Measurements from ENCODE around the gene ASGR1. TPM values are rescaled to one million over a fixed set of nuclear protein-coding genes. Genes with fewer than 3 reads are reported as not detected.

ASGR1 gene
- total RNA-seq, 1 experiment from 2014 or later = 12.3 TPM

DNA sequence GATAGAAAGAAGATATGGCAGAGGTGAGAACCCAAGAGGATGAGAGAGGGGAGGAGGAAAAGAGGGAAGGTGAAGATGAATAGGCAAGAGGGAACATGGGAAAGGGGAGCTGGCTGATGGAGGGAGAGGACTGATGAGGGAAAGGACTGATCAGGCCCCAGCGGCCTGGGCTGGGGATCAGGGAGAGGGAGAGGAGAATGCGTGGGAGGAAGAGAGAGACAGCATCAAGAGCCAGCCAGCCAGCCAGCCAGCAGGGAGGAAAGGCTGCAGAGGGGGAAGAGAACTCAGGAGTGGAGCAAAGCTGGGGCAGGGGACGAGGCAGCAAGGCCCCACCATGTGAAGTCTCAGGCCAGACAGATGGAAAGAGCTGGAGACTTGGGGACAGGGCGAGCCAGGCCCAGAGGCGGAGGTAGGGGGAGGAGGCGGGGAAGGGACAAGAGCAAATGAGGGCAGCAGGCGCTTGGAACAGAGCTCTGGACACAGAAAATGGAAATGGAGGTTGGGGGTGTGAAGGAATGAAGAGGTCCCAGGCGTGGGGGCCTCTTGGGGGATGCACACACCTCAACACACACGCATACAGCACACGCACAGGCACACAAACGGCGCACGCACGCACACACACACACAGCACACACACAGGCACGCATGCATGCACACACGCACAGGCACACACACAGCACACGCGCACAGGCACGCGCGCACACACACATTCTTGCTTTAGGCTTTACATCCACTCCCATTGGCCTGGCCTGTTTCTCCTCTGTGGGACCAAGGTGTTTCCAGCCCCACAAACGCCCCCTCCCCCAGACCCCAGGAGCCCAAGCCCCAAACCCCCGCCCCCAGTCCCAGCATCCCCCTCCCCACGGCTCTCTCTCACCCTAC, 28.2 kb upstream of the ASGR1 start:
- peak overlapping the region; percentile 38 for H3K4me3 ChIP-seq (ENCODE audit: insufficient read depth, low read depth, low read length)
- no peaks in the 10 kb centered on the region for H3K27me3 ChIP-seq (ENCODE audit: control insufficient read depth, insufficient read depth, low read length)
- H3K36me3 ChIP-seq (replicated peaks; ENCODE audit: control insufficient read depth, insufficient read depth, low read length) = peaks cover 13% of the 10 kb centered on the region
- DNase-seq = no peak

- no peak for DNase-seq
These were observed 26.4 kb upstream of the ASGR1 start for GRCh38 chr17:7205561-7205960.

DNA sequence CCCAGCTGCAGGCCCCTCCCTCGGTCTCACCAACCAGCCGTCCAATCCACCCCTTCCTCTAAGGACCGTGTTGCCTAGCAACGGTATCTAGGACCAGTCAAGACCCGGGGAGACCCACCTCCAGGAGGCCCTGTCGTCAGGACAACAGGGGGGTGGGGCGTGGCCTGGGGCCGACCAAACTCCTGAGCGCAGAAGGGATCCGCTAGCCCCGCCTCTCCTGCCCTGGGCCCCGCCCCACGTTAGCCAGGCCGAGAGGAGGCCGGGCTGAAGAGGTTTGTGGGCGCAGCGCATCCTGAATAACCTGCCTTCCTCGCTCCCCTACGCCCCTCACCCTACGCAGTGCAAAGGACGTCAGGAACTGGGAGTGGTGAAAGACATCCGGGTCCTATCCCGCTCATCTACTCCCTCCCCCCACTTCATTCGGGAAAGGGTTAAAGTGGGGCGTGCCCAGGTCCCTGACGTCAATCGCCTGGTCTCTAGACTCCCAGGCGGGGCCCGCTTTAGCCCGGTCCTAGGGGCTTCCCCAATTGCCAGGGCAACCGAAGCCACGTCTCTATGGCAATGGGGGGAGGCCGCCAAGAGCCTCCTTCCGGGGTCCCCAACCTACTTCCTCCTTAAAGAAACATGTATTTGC, 25.8 kb upstream of the ASGR1 start:
- H3K27me3 ChIP-seq (ENCODE audit: control insufficient read depth, insufficient read depth, low read length) = no peaks in the 10 kb centered on the region
- H3K4me3 ChIP-seq (ENCODE audit: insufficient read depth, low read depth, low read length) = peak overlapping the region; percentile 61
- DNase-seq = peak; percentile 99
- H3K36me3 ChIP-seq (replicated peaks; ENCODE audit: control insufficient read depth, insufficient read depth, low read length) = peaks cover 18% of the 10 kb centered on the region

More at GRCh38 chr17:7205561-7205960, 26.4 kb upstream of the ASGR1 start:
- Histone ChIP-seq H3K36me3 (replicated peaks; ENCODE audit: control insufficient read depth, insufficient read depth, low read length) (peaks cover 18% of the 10 kb centered on the region), H3K4me3 (ENCODE audit: insufficient read depth, low read depth, low read length) (peak overlapping the region; percentile 61; the same call in 1 of the 2 replicates), H3K27me3 (ENCODE audit: control insufficient read depth, insufficient read depth, low read length) (no peaks in the 10 kb centered on the region)

GRCh38 chr17:7204336-7204735, 25.2 kb upstream of the ASGR1 start:
- peak; percentile 70 for DNase-seq
- Histone ChIP-seq H3K36me3 (replicated peaks; ENCODE audit: control insufficient read depth, insufficient read depth, low read length) (peaks cover 18% of the 10 kb centered on the region), H3K4me3 (ENCODE audit: insufficient read depth, low read depth, low read length) (peak overlapping the region; percentile 61; the same call in 1 of the 2 replicates), H3K27me3 (ENCODE audit: control insufficient read depth, insufficient read depth, low read length) (no peaks in the 10 kb centered on the region)

- DNase-seq = no peak
- H3K4me3 ChIP-seq (ENCODE audit: insufficient read depth, low read depth, low read length) = no peak overlapping the region
These were observed 24.2 kb upstream of the ASGR1 start for GRCh38 chr17:7203391-7203790.

DNA sequence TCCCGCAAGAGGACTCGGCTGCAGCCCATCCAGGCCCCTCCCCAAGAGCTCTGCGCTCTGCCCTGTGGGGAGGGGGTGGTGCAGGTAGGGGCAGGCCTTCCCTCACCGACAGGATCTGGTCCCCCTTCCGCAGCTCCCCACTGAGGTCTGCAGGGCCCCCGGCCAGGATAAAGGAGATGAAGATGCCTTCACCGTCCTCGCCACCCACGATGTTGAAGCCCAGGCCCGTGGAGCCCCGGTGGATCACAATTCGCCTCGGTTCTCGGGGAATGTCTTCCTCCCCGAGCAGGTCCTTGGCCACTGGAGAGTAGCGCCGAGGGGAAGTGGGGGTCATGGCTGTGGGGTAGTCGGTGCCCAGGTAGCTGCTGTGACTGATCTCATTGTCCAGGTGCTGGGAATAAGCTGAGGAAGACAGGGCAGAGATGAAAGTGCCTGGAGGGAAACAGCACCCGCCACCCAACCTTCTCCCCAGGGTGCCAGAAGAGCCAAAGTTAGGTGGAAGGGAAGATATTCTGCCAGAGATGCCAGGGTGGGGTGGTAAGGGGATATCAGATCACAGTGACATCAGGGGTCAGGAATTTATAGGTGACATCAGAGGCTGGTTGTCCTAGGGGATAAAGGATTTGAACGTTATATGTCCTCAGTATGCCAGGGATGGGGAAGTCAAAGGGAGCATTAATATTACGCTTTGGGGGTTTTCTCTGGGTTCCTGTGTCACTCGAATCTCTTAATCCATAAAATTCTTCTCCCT, 17.7 kb upstream of the ASGR1 start:
- H3K27me3 ChIP-seq (ENCODE audit: control insufficient read depth, insufficient read depth, low read length) = no peaks in the 10 kb centered on the region
- no peak for DNase-seq
- H3K4me3 ChIP-seq (ENCODE audit: insufficient read depth, low read depth, low read length) = no peak overlapping the region
- H3K36me3 ChIP-seq (replicated peaks; ENCODE audit: control insufficient read depth, insufficient read depth, low read length) = peaks cover 19% of the 10 kb centered on the region

More at GRCh38 chr17:7203391-7203790, 24.2 kb upstream of the ASGR1 start:
- no peaks in the 10 kb centered on the region for H3K27me3 ChIP-seq (ENCODE audit: control insufficient read depth, insufficient read depth, low read length)
- peaks cover 18% of the 10 kb centered on the region for H3K36me3 ChIP-seq (replicated peaks; ENCODE audit: control insufficient read depth, insufficient read depth, low read length)

DNA sequence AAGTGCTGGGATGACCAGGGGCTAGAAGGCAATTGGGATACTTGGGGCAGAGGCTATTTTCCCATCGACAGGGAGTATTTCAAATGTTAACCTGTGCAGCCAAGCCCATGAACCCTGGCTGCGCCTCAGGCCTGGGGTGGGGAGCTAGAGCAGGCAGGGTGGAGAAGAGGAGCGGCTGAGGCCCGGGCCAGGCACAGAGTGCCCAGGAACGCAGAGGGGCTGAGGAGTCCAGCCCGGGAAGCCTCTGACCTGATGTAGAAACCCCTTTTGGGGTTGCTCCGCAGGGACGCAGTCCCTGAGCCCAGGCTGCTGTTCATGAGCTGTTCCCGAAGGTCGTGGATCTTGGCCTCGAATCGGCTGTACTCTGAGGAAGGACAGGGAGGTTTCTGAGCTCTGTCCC, 16.8 kb upstream of the ASGR1 start:
- no peak for DNase-seq
- Histone ChIP-seq H3K36me3 (replicated peaks; ENCODE audit: control insufficient read depth, insufficient read depth, low read length) (peaks cover 21% of the 10 kb centered on the region), H3K27me3 (ENCODE audit: control insufficient read depth, insufficient read depth, low read length) (no peaks in the 10 kb centered on the region), H3K4me3 (ENCODE audit: insufficient read depth, low read depth, low read length) (no peak overlapping the region)

DNA sequence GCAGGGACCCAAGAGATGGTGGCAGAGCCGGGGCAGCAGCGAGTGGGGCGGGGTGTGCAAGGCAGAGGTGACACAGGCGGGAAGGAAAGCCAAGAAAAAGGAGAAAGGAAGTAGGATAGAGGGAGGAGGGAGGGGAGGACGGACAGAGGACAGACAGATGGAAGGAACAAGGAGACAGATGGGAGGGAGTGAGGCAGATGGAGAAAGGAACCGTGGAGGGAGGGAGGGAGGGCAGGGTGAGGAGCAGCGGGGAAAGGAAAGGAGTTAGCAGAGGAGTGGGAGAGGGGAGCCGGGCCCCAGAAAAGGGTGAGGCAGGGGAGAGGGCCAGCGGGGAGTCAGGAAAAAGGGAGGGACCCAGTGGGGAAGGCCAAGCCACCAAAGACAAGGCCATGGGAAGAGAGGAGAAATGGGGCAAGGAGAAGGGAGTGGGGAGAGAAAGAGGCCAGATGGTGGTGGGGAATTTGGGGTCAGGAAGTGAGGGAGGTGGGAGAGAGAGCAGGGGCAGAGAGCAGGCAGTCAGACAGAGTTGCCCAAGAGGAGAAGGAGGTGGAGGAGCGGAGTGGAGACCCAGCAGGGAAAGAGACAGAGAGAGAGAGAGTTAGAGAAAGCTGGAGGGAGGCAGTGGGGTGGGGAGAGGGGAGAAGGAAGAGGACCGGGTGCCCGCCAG, 13.2 kb upstream of the ASGR1 start:
- Histone ChIP-seq H3K27me3 (ENCODE audit: control insufficient read depth, insufficient read depth, low read length) (no peaks in the 10 kb centered on the region), H3K4me3 (ENCODE audit: insufficient read depth, low read depth, low read length) (no peak overlapping the region), H3K36me3 (replicated peaks; ENCODE audit: control insufficient read depth, insufficient read depth, low read length) (peaks cover 24% of the 10 kb centered on the region)
- DNase-seq = peak; percentile 40

DNA sequence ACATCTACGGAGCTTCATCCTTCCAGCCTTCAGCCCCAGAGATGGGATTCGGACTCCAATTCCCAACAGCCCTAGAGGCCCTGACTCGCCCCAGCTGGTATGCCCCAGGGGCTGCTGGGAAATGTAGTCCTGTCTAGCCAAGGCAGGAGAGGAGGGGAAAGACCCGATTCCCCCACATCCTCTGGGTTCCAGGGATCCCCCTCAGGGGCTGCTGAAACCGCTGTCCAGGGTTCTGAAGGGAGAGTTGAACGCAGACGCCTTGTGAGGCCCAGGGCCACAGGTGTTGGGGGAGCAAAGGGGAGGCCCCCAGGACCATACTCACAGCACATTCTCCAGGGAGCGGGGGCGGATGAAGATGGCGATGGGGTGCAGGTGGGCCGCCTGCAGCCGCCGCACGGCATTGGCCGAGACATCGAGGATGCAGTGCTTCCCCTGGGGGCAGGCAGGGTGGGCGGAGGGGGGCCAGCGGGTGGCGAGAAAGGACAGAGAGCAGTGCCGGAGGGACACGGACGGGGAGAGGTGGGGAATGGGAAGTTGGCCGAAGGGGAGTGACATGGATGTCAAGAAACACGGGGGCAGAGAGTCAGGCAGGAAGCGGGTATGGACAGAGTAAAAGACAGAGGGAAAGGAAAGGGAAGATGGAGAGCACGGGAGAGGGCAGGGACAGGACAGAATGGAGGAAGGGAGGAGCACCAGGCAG, 12.6 kb upstream of the ASGR1 start:
- no peak overlapping the region for H3K4me3 ChIP-seq (ENCODE audit: insufficient read depth, low read depth, low read length)
- no peaks in the 10 kb centered on the region for H3K27me3 ChIP-seq (ENCODE audit: control insufficient read depth, insufficient read depth, low read length)
- H3K36me3 ChIP-seq (replicated peaks; ENCODE audit: control insufficient read depth, insufficient read depth, low read length) = peaks cover 19% of the 10 kb centered on the region
- peak; percentile 96 for DNase-seq

GRCh38 chr17:7191069-7191468, 11.9 kb upstream of the ASGR1 start:
- DNase-seq = no peak
- Histone ChIP-seq H3K4me3 (ENCODE audit: insufficient read depth, low read depth, low read length) (no peak overlapping the region), H3K27me3 (ENCODE audit: control insufficient read depth, insufficient read depth, low read length) (no peaks in the 10 kb centered on the region), H3K36me3 (replicated peaks; ENCODE audit: control insufficient read depth, insufficient read depth, low read length) (peaks cover 15% of the 10 kb centered on the region)

DNA sequence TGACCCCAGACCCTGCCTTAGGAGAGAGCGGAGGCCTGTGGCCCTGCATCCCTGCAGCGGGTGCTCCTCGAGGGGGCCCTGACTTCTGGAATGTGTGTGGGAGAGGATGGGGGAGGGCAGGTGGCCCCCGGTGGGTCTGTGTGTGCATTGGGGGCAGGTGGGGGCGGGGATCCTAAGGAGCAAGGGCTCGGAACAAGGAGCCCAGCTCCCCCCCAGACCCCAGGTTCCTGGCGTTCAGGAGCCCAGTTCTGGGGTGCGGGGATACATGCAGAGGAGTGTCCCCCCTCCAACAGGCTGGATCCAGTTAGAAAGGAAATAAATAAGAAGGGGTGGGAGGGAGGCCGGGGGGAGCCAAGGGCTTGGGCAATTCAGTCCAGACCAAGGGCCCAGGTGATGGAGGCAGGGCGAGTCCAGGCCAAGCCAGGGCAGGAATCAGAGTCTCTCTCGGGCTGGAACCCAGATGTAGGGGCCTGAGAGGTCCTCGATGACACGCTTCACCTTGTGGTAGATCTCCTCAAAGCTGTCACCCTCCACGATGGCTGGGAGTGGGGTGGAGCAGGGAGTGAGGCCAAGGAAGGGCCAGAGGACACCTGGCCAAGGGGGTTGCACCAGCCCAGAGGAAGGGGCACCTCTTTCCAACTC, 11.2 kb upstream of the ASGR1 start:
- no peak overlapping the region for H3K4me3 ChIP-seq (ENCODE audit: insufficient read depth, low read depth, low read length)
- peaks cover 15% of the 10 kb centered on the region for H3K36me3 ChIP-seq (replicated peaks; ENCODE audit: control insufficient read depth, insufficient read depth, low read length)
- DNase-seq = peak; percentile 51
- H3K27me3 ChIP-seq (ENCODE audit: control insufficient read depth, insufficient read depth, low read length) = no peaks in the 10 kb centered on the region

DNA sequence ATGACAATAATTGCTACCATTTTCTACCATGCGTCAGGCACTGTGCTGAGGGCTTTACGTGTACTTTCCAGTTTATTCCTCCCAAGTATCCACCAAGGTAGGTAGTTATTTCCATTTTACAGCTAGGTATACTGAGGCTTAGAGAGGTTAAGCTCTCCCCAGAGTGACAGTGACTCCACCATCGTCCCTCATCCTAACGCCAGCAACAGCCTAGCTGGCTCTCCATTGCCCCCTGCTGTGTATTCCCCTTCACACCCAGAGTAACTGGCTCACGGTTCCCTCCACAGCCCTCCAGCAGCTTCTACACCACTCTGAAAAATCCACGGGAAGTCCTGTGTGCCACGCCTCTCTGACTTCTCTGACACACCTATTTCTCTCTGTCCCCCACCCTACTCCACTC, 7.1 kb upstream of the ASGR1 start:
- peak; percentile 70 for DNase-seq
- no peaks in the 10 kb centered on the region; the same call in 1 of the 2 replicates for H3K27me3 ChIP-seq (ENCODE audit: control insufficient read depth, insufficient read depth, low read length)
- no peak overlapping the region for H3K4me3 ChIP-seq (ENCODE audit: insufficient read depth, low read depth, low read length)
- H3K36me3 ChIP-seq (replicated peaks; ENCODE audit: control insufficient read depth, insufficient read depth, low read length) = peaks cover 5% of the 10 kb centered on the region

DNA sequence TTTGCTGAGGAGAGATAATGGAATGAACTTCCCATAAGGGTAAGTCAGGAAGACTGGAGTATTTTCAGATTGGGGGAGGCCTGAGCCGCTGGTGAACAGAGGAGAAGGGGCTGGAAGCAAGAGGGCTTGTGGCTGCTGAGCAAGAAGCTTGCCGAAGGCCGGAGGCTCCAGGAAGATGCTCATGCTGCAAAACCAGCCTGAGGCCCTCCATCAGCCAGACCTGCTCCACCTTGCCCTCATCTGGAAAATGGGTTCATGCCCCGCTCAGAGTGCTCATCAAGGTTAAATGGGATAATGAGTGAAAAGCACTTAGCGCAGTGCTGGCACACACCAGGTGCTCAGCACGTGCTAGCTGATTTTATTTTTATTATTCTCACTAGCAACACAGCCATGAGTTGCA, 5.5 kb upstream of the ASGR1 start:
- no peaks in the 10 kb centered on the region; the same call in 1 of the 2 replicates for H3K36me3 ChIP-seq (replicated peaks; ENCODE audit: control insufficient read depth, insufficient read depth, low read length)
- peak; percentile 33 for DNase-seq
- no peak overlapping the region for H3K4me3 ChIP-seq (ENCODE audit: insufficient read depth, low read depth, low read length)
- no peaks in the 10 kb centered on the region; the same call in 1 of the 2 replicates for H3K27me3 ChIP-seq (ENCODE audit: control insufficient read depth, insufficient read depth, low read length)

Measured in H7 (cell line).